Right atrium auricular region (tissue), 2 donors: ENCODE data around the gene PADI4. TPM values are rescaled to one million over a fixed set of nuclear protein-coding genes. Genes with fewer than 3 reads are reported as not detected.

Experiments
- DNase-seq: peaks from one replicate; pipeline ENCODE4 v3.0.0-alpha.2; 2019; ENCODE audit warnings: low spot score
- H3K27ac ChIP-seq, 2 donors: fragments of 200-600 bp; sonication (generic); 1 replicate in 1 of 2; 2 replicates in 1 of 2; pipeline ENCODE4 v1.5.1; 2016 to 2019
- H3K27me3 ChIP-seq, 2 donors: fragments of 200-600 bp; sonication (generic); one replicate each; pipeline versions ENCODE4 v1.5.1 to v1.6.0; 2017 to 2019
- H3K36me3 ChIP-seq: fragments of 200-600 bp; sonication (generic); one replicate; pipeline ENCODE4 v1.5.1; 2016
- H3K4me1 ChIP-seq, 2 donors: fragments of 200-600 bp; sonication (generic); one replicate each; pipeline versions ENCODE4 v1.5.1 to v1.6.0; 2017 to 2019
- H3K4me3 ChIP-seq, 2 donors: fragments of 200-600 bp; sonication (generic); 1 replicate in 1 of 2; 2 replicates in 1 of 2; pipeline ENCODE4 v1.5.1; 2017 to 2019; ENCODE audit warnings: mild to moderate bottlenecking in 1 of 2, moderate library complexity in 1 of 2
- H3K9me3 ChIP-seq, 2 donors: fragments of 200-600 bp; sonication (generic); one replicate each; pipeline ENCODE4 v1.5.1; 2019
- CTCF ChIP-seq, 2 donors: fragments of 200-600 bp; sonication (generic); IDR thresholded peaks; one replicate each; pipeline ENCODE4 v1.5.1; 2019; ENCODE audit warnings: antibody characterized with exemption in 2 of 2
- total RNA-seq, 2 donors: library from RNA; depleted of rRNA; stranded (reverse); fragments of >200 nt; gene quantifications; one replicate each; pipeline ENCODE4 v1.1.0, GENCODE V29; 2016

PADI4 gene
- total RNA-seq, result under 1 TPM; 0.19 to 0.31 TPM

GRCh38 chr1:17307946-17308345 lies at the start of gene PADI4:
Gene PADI4, plus strand, starts transcription at chr1:17308197. Its CDS starts 26 bp downstream, at chr1:17308223.
- H3K27ac ChIP-seq, result no peak within 1 kb of the TSS
- H3K27me3 ChIP-seq, result no peaks in the 10 kb centered on the region
- TF ChIP-seq CTCF (IDR thresholded peaks at IDR 0.05), result no peak
- H3K9me3 ChIP-seq, result no peaks in the 10 kb centered on the region
- H3K36me3 ChIP-seq, result no peaks in the 10 kb centered on the region
- DNase-seq, result no peak
- H3K4me3 ChIP-seq, result no peak within 1 kb of the TSS
- no peaks in the 10 kb centered on the region for H3K4me1 ChIP-seq

GRCh38 chr1:17258758-17259130 lies 49.3 kb upstream of the PADI4 start:
- no peaks in the 10 kb centered on the region for H3K36me3 ChIP-seq
- H3K9me3 ChIP-seq, result peaks cover 0 to 14% of the 10 kb centered on the region in 2 donors
- DNase-seq, result no peak
- TF ChIP-seq CTCF (IDR thresholded peaks at IDR 0.05), result no peak
- H3K4me1 ChIP-seq, result no peaks in the 10 kb centered on the region
- H3K27ac ChIP-seq, result no peak overlapping the region
- H3K27me3 ChIP-seq, result no peaks in the 10 kb centered on the region
- no peak overlapping the region for H3K4me3 ChIP-seq

- no peak overlapping the region for H3K4me3 ChIP-seq
- no peak overlapping the region for H3K27ac ChIP-seq
- no peak for TF ChIP-seq CTCF (IDR thresholded peaks at IDR 0.05)
- H3K27me3 ChIP-seq, result no peaks in the 10 kb centered on the region
- DNase-seq, result no peak
- H3K36me3 ChIP-seq, result no peaks in the 10 kb centered on the region
- H3K9me3 ChIP-seq, result peaks cover 0 to 14% of the 10 kb centered on the region in 2 donors
- H3K4me1 ChIP-seq, result no peaks in the 10 kb centered on the region
Measured at GRCh38 chr1:17259233-17259873, 48.6 kb upstream of the PADI4 start.

- Histone ChIP-seq H3K36me3 (no peaks in the 10 kb centered on the region), H3K9me3 (peaks cover 0 to 14% of the 10 kb centered on the region in 2 donors), H3K27me3 (no peaks in the 10 kb centered on the region), H3K4me1 (no peaks in the 10 kb centered on the region), H3K4me3 (no peak overlapping the region), H3K27ac (no peak overlapping the region)
- no peak for TF ChIP-seq CTCF (IDR thresholded peaks at IDR 0.05)
- DNase-seq, result no peak
Measured at GRCh38 chr1:17260264-17260663, 47.7 kb upstream of the PADI4 start.

- Histone ChIP-seq H3K36me3 (no peaks in the 10 kb centered on the region), H3K27ac (no peak overlapping the region), H3K27me3 (no peaks in the 10 kb centered on the region), H3K9me3 (peaks cover 0 to 14% of the 10 kb centered on the region in 2 donors), H3K4me3 (no peak overlapping the region), H3K4me1 (no peaks in the 10 kb centered on the region)
- no peak for DNase-seq
- no peak for TF ChIP-seq CTCF (IDR thresholded peaks at IDR 0.05)
Measured at GRCh38 chr1:17260738-17261137, 47.3 kb upstream of the PADI4 start.

GRCh38 chr1:17263936-17264335 lies 44.1 kb upstream of the PADI4 start:
- no peak for TF ChIP-seq CTCF (IDR thresholded peaks at IDR 0.05)
- Histone ChIP-seq H3K4me1 (no peaks in the 10 kb centered on the region), H3K27ac (no peak overlapping the region), H3K4me3 (no peak overlapping the region), H3K9me3 (peaks cover 0 to 14% of the 10 kb centered on the region in 2 donors), H3K27me3 (no peaks in the 10 kb centered on the region), H3K36me3 (no peaks in the 10 kb centered on the region)
- DNase-seq, result no peak
